ENCODE measurements around the gene FOXP1. TPM values are rescaled to one million over a fixed set of nuclear protein-coding genes. Genes with fewer than 3 reads are reported as not detected.

FOXP1 gene
- total RNA-seq, 1 experiment from 2014 or later = 75.3 TPM

- H3T11ph ChIP-seq (ENCODE audit: low read length) = no peak overlapping the region
- no peak overlapping the region for H2AK5ac ChIP-seq (ENCODE audit: insufficient read length, low read length)
- peaks cover 1% of the 10 kb centered on the region; the same call in 1 of the 2 replicates for H3K4me1 ChIP-seq (ENCODE audit: insufficient read depth, low read length)
- no peak overlapping the region for H3K4ac ChIP-seq (ENCODE audit: low read depth, low read length)
- DNase-seq = no peak
- H2BK15ac ChIP-seq (ENCODE audit: low read depth, low read length) = no peak overlapping the region
- Mint-ChIP-seq H3K9me3 (no peaks in the 10 kb centered on the region; a peak in 1 of 5 replicates), H3K4me1 (peaks cover 28 to 33% of the 10 kb centered on the region in 2 experiments), H3K4me3 (no peak overlapping the region), H3K27ac (no peak overlapping the region), H3K27me3 (ENCODE audit: low read depth) (no peaks in the 10 kb centered on the region), H3K36me3 (ENCODE audit: insufficient read depth in 1 of 3, low read depth in 3 of 3) (no peaks in the 10 kb centered on the region)
- H2BK20ac ChIP-seq (ENCODE audit: low read depth, low read length, poor library complexity, severe bottlenecking) = no peak overlapping the region
- H3K18ac ChIP-seq (ENCODE audit: insufficient read length, low read depth, low read length) = no peak overlapping the region
- H4K5ac ChIP-seq (ENCODE audit: insufficient read length, low read depth, low read length) = no peak overlapping the region
- no peak overlapping the region for H2BK120ac ChIP-seq (ENCODE audit: low read depth, low read length, poor library complexity, severe bottlenecking)
- no peak overlapping the region for H2AFZ ChIP-seq (ENCODE audit: low read length)
- no peak overlapping the region for H2BK12ac ChIP-seq (ENCODE audit: insufficient read length, low read depth, low read length)
- no peaks in the 10 kb centered on the region for H4K20me1 ChIP-seq (ENCODE audit: control insufficient read depth, insufficient read depth, insufficient read length)
- no peak overlapping the region for H2BK5ac ChIP-seq (ENCODE audit: insufficient read length, low read length)
- WGBS (ENCODE audit: extremely low coverage, insufficient read length, low lambda C conversion rate) = no CpG with 5 or more reads among the region's 6 CpGs
- H3K27ac ChIP-seq (ENCODE audit: insufficient read length, low read depth, low read length) = no peak overlapping the region
- H3K56ac ChIP-seq (ENCODE audit: insufficient read length, low read depth, low read length) = no peak overlapping the region
- H3K23me2 ChIP-seq (ENCODE audit: insufficient read length, low read depth, low read length, poor library complexity, severe bottlenecking) = no peaks in the 10 kb centered on the region
- no peak overlapping the region for H4K91ac ChIP-seq (ENCODE audit: insufficient read length, low read depth, low read length)
- H3K79me2 ChIP-seq (ENCODE audit: insufficient read depth, low read length) = no peaks in the 10 kb centered on the region
- H3K23ac ChIP-seq (ENCODE audit: insufficient read length, low read depth, low read length) = no peak overlapping the region
- H3K4me2 ChIP-seq (ENCODE audit: insufficient read depth, insufficient read length, low read length) = no peak overlapping the region
- H3K79me1 ChIP-seq (ENCODE audit: insufficient read depth, low read depth, low read length, poor library complexity, severe bottlenecking) = no peaks in the 10 kb centered on the region
- H3K27me3 ChIP-seq (ENCODE audit: insufficient read depth, low read length) = no peaks in the 10 kb centered on the region
- TF ChIP-seq CTCF (conservative IDR thresholded peaks at IDR 0.05) = no peak
- no peak overlapping the region for H3K14ac ChIP-seq (ENCODE audit: insufficient read depth, low read length)
- no peak overlapping the region for H3K9ac ChIP-seq (ENCODE audit: extremely low read depth, insufficient read length, low read length)
- no peaks in the 10 kb centered on the region for H3K9me3 ChIP-seq (ENCODE audit: control insufficient read depth, low read depth, low read length)
- H4K8ac ChIP-seq (replicated peaks; ENCODE audit: insufficient read length, low read depth, low read length) = no peak overlapping the region
Observed at GRCh38 chr3:71532639-71533395, 50.7 kb downstream of the FOXP1 start.

All from H9 (cell line).